Astrocyte (in vitro differentiated cells and primary cell): Measurements from ENCODE around the gene EGLN2. TPM values are rescaled to one million over a fixed set of nuclear protein-coding genes. Genes with fewer than 3 reads are reported as not detected.
A peak's percentile ranks its signal among the peaks of the same experiment; 100 is the strongest.

Experiments
- DNase-seq: peaks from one replicate; pipeline ENCODE4 v3.0.0-alpha.2; 2010; ENCODE audit warnings: low read depth
- FAIRE-seq: peaks from 2 replicates; lab custom pipeline; 2011; peaks lifted over from hg19 to GRCh38; lab: Jason Lieb, UNC
- H2AFZ ChIP-seq: 2 replicates; pipeline ENCODE4 v1.6.0; 2012; ENCODE audit warnings: low read depth, low read length, inconsistent platforms
- H3K27ac ChIP-seq: 2 replicates; pipeline ENCODE4 v1.5.1; 2011; ENCODE audit warnings: low read depth, low read length, inconsistent platforms
- H3K27me3 ChIP-seq: 2 replicates; pipeline ENCODE4 v1.6.0; 2011; ENCODE audit warnings: low read length, inconsistent platforms; ENCODE audit not compliant: insufficient read depth
- H3K36me3 ChIP-seq: 2 replicates; pipeline ENCODE4 v1.5.1; 2011; ENCODE audit warnings: low read length, inconsistent platforms; ENCODE audit not compliant: insufficient read depth
- H3K4me1 ChIP-seq: 2 replicates; pipeline ENCODE4 v1.5.1; 2011; ENCODE audit warnings: low read length, inconsistent platforms; ENCODE audit not compliant: insufficient read depth
- H3K4me2 ChIP-seq: 2 replicates; pipeline ENCODE4 v1.6.0; 2012; ENCODE audit warnings: low read length, inconsistent platforms
- H3K4me3 ChIP-seq: 2 replicates; pipeline ENCODE4 v1.5.1; 2011; ENCODE audit warnings: low read depth, mild to moderate bottlenecking, low read length, inconsistent platforms; ENCODE audit not compliant: insufficient read depth
- H3K79me2 ChIP-seq: 2 replicates; pipeline ENCODE4 v1.6.0; 2012; ENCODE audit warnings: mild to moderate bottlenecking, low read length, inconsistent platforms; ENCODE audit not compliant: insufficient read depth
- H3K9ac ChIP-seq: 2 replicates; pipeline ENCODE4 v1.6.0; 2012; ENCODE audit warnings: mild to moderate bottlenecking, low read length, inconsistent platforms
- H3K9me3 ChIP-seq: 2 replicates; pipeline ENCODE4 v1.5.1; 2012; ENCODE audit warnings: low read depth, mild to moderate bottlenecking, low read length, inconsistent platforms; ENCODE audit not compliant: insufficient read depth
- H4K20me1 ChIP-seq: 2 replicates; pipeline ENCODE4 v1.6.0; 2012; ENCODE audit warnings: low read length, inconsistent platforms; ENCODE audit not compliant: insufficient read depth
- H3K27ac Mint-ChIP-seq: one replicate; pipeline ENCODE4 v1.8.0; 2021; ENCODE audit warnings: mild to moderate bottlenecking, mixed read lengths; ENCODE audit not compliant: unreplicated experiment
- H3K27me3 Mint-ChIP-seq: one replicate; pipeline ENCODE4 v1.8.0; 2021; ENCODE audit warnings: low read depth, mixed read lengths; ENCODE audit not compliant: unreplicated experiment
- H3K36me3 Mint-ChIP-seq: one replicate; pipeline ENCODE4 v1.8.0; 2021; ENCODE audit warnings: low read depth, mixed read lengths; ENCODE audit not compliant: unreplicated experiment
- H3K4me1 Mint-ChIP-seq: one replicate; pipeline ENCODE4 v1.8.0; 2021; ENCODE audit warnings: low read depth, mixed read lengths; ENCODE audit not compliant: unreplicated experiment
- H3K4me3 Mint-ChIP-seq: one replicate; pipeline ENCODE4 v1.8.0; 2021; ENCODE audit warnings: mild to moderate bottlenecking, moderate library complexity, mixed read lengths; ENCODE audit not compliant: unreplicated experiment
- H3K9me3 Mint-ChIP-seq: one replicate; pipeline ENCODE4 v1.8.0; 2021; ENCODE audit warnings: mild to moderate bottlenecking, mixed read lengths; ENCODE audit not compliant: unreplicated experiment
- CTCF ChIP-seq: IDR thresholded peaks from 2 replicates; pipeline ENCODE4 v1.5.1; 2011; ENCODE audit warnings: low read depth, mild to moderate bottlenecking, inconsistent platforms, low read length, moderate library complexity; ENCODE audit not compliant: insufficient read depth
- EZH2 ChIP-seq: IDR thresholded peaks from 2 replicates; pipeline ENCODE4 v1.6.1; 2012; ENCODE audit warnings: mild to moderate bottlenecking, low read length, inconsistent platforms; ENCODE audit not compliant: insufficient read depth
- total RNA-seq: library from RNA; stranded (reverse); gene quantifications from 2 replicates; pipeline ENCODE4 v1.2.1, GENCODE V29; 2021

Gene EGLN2
- total RNA-seq, 1 donor from 2014 or later = 84.6 TPM

- Mint-ChIP-seq H3K27me3 (no peaks in the 10 kb centered on the region), H3K4me1 (peaks cover 43% of the 10 kb centered on the region), H3K36me3 (peaks cover 4% of the 10 kb centered on the region), H3K9me3 (no peaks in the 10 kb centered on the region), H3K27ac (no peak overlapping the region), H3K4me3 (peak overlapping the region; percentile 96)
- no peak for FAIRE-seq
- Histone ChIP-seq H3K27ac (no peak overlapping the region), H3K36me3 (no peaks in the 10 kb centered on the region), H4K20me1 (peaks cover 70% of the 10 kb centered on the region), H3K4me1 (peaks cover 43% of the 10 kb centered on the region), H2AFZ (no peak overlapping the region), H3K9ac (peak overlapping the region; percentile 94), H3K9me3 (no peaks in the 10 kb centered on the region), H3K4me3 (no peak overlapping the region), H3K79me2 (peaks cover 72% of the 10 kb centered on the region), H3K27me3 (no peaks in the 10 kb centered on the region), H3K4me2 (peak overlapping the region; percentile 97)
- TF ChIP-seq EZH2 (no peak), CTCF (no peak)
- DNase-seq = no peak
These were observed 2.7 kb downstream of the EGLN2 start for GRCh38 chr19:40801426-40802299.

GRCh38 chr19:40802300-40803169 lies 3.5 kb downstream of the EGLN2 start:
- Histone ChIP-seq H3K9ac (peak overlapping the region; percentile 56), H3K79me2 (peaks cover 78% of the 10 kb centered on the region), H3K36me3 (no peaks in the 10 kb centered on the region), H4K20me1 (peaks cover 78% of the 10 kb centered on the region), H3K4me3 (no peak overlapping the region), H3K27me3 (no peaks in the 10 kb centered on the region), H3K4me1 (peaks cover 47% of the 10 kb centered on the region), H3K4me2 (peak overlapping the region; percentile 97), H3K9me3 (no peaks in the 10 kb centered on the region), H3K27ac (no peak overlapping the region), H2AFZ (no peak overlapping the region)
- DNase-seq (no peak), FAIRE-seq (no peak)
- TF ChIP-seq CTCF (no peak), EZH2 (no peak)
- no peak overlapping the region for H3K27ac Mint-ChIP-seq
- H3K4me1 Mint-ChIP-seq = peaks cover 47% of the 10 kb centered on the region
- H3K9me3 Mint-ChIP-seq = no peaks in the 10 kb centered on the region
- H3K36me3 Mint-ChIP-seq = peaks cover 8% of the 10 kb centered on the region
- peak overlapping the region; percentile 96 for H3K4me3 Mint-ChIP-seq
- no peaks in the 10 kb centered on the region for H3K27me3 Mint-ChIP-seq
